Stimulated activated naive CD8-positive, alpha-beta T cell treated with anti-CD3 and anti-CD28 coated beads, Interleukin-15, Interleukin-2, amounts not matched to agents 100 ng/mL and 50 ng/mL, for 24 hours (primary cell): ENCODE results near the gene PHACTR3.

Experiments used
- H3K27ac Mint-ChIP-seq: one replicate; pipeline ENCODE4 v1.8.0; 2021; ENCODE audit warnings: mild to moderate bottlenecking, mixed read lengths
- H3K27me3 Mint-ChIP-seq: one replicate; pipeline ENCODE4 v1.8.0; 2021; ENCODE audit warnings: mixed read lengths
- H3K36me3 Mint-ChIP-seq: one replicate; pipeline ENCODE4 v1.8.0; 2021; ENCODE audit warnings: low read depth, mixed read lengths
- H3K4me1 Mint-ChIP-seq: one replicate; pipeline ENCODE4 v1.8.0; 2021; ENCODE audit warnings: low read depth, mixed read lengths
- H3K4me3 Mint-ChIP-seq: one replicate; pipeline ENCODE4 v1.8.0; 2021; ENCODE audit warnings: mild to moderate bottlenecking, mixed read lengths
- H3K9me3 Mint-ChIP-seq: one replicate; pipeline ENCODE4 v1.8.0; 2021; ENCODE audit warnings: mixed read lengths

The PHACTR3 gene

DNA sequence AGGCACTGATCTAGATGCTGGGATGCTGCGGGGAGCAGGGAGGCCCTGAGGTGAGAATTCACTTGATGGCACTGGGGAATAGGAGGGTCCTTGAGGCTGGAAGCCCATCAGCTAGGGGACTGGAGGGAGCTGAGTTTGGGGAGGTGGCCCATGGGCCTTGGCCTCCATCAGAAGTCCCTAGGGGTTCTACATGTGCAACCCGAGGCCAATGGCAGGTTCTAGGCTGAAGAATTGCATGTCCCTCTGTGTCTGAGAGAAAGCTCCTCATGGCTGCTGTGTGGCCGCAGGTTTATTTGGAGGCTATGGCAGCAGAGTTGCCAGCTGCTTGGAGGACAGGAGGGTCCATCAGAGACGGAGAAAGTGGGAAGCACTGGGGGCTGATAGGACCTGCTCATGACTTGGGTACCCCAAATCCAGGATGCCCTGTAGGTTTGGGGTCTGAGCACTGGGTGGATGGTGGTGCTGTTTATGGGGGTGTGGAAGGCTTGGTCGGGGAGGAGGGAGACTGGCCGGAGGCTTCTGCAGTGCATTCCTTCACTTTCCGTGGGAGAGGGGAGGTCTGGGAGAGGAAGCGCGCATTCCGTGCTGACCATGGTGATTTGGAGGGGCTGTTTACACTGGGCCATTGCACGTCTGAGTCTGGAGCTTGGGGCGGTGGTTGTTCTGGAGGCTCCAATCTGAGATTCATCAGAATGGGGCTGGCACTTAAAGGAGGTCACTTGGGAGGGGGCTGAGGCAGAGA lies 24.8 kb upstream of the PHACTR3 start:
- Mint-ChIP-seq H3K27ac (no peak overlapping the region), H3K27me3 (peaks cover 42% of the 10 kb centered on the region), H3K4me1 (no peaks in the 10 kb centered on the region), H3K9me3 (no peaks in the 10 kb centered on the region), H3K4me3 (no peak overlapping the region), H3K36me3 (no peaks in the 10 kb centered on the region)

DNA sequence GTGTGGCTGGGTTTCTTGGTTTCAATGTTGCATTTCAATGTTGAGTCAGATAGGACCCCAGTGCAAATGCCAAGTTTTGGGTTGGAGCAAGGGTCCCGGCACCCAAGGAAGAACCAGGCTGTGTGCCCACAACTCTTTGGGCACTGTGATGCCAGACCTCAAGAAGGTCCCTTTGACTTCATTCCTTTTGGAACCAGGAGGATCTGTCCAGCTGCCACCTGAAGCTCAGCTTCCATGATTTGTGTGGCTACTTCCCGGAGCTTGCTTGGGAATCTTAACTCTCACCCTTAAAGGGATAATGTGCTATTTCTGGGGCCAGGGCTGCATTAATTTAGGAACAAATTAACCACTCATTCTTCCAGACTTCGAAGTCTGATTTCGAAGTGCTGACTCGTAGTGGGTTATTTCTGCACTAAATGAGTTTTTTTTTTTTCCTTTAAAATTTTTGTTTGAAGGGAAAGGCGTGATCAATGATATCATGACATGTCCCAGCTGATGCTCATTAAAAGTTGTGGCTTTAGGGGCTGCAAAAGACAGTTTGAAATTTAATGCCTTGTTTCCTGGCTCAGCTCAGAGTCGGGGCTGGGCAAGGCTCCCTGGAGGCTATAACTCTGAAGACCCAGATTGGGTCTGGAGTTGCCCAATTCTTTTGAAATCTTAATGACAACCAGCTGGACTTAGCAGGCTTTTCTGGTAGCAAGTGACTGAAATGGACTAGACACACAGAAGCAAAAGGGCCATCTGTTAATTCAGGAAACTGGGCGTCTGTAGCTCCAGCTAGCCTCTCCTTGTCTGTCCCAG lies 24.0 kb upstream of the PHACTR3 start:
- Mint-ChIP-seq H3K4me1 (no peaks in the 10 kb centered on the region), H3K36me3 (no peaks in the 10 kb centered on the region), H3K27ac (no peak overlapping the region), H3K9me3 (no peaks in the 10 kb centered on the region), H3K27me3 (peaks cover 39% of the 10 kb centered on the region), H3K4me3 (no peak overlapping the region)

DNA sequence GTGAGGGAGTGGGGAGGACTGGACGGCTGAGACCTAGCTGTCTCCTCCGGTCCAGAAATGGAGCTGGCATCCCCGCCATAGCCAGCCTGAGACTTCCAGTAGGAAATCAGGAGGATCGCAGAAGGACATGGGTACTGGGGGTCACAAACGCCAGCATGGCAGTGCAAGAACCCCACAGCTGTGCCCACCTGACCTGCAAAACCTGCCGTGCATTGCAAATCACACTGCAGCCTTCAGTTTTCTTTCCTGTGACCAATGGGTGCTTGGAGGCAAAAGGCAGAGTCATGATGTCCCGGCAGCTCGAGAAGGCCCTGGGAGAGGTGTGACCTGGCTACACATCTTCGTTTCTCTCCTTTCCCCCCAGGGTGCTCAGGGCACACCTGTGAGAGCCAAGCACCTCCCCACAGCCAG lies 23.3 kb upstream of the PHACTR3 start:
- no peak overlapping the region for H3K4me3 Mint-ChIP-seq
- peaks cover 33% of the 10 kb centered on the region for H3K27me3 Mint-ChIP-seq
- no peaks in the 10 kb centered on the region for H3K4me1 Mint-ChIP-seq
- no peaks in the 10 kb centered on the region for H3K9me3 Mint-ChIP-seq
- H3K36me3 Mint-ChIP-seq = no peaks in the 10 kb centered on the region
- no peak overlapping the region for H3K27ac Mint-ChIP-seq

DNA sequence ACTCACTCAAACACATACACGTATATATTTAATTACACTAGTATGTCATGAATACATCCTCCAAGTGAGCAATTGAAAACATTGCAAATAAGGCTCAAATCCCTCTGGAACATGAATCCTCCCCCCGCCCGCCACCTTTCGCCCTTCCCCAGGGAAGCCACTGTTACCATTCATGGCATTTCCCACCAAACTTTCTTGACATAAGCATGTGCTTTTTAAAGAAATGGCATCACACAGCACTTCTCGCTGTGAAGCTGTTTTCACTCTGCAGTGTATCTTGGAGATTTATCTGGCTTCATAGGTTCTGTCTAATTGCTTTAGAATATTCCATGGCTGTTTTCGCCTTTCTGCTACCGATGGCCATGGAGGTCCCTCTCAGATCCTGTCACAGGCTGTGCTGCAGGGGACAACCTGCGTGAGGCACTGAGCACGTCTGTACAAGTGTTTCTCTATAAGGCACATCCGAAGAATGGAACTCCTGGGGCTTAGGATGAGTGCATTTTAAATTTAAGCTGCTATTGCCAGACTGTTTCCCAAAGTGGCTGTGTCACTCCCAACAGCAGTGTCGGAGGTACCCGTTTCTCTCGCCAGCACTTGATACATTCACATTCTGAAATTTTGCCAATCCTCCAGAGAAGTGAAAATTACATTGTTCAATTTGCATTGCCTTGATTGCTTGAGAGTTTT lies 22.2 kb upstream of the PHACTR3 start:
- Mint-ChIP-seq H3K27ac (no peak overlapping the region), H3K27me3 (peaks cover 23% of the 10 kb centered on the region), H3K4me1 (no peaks in the 10 kb centered on the region), H3K36me3 (no peaks in the 10 kb centered on the region), H3K9me3 (no peaks in the 10 kb centered on the region), H3K4me3 (no peak overlapping the region)

DNA sequence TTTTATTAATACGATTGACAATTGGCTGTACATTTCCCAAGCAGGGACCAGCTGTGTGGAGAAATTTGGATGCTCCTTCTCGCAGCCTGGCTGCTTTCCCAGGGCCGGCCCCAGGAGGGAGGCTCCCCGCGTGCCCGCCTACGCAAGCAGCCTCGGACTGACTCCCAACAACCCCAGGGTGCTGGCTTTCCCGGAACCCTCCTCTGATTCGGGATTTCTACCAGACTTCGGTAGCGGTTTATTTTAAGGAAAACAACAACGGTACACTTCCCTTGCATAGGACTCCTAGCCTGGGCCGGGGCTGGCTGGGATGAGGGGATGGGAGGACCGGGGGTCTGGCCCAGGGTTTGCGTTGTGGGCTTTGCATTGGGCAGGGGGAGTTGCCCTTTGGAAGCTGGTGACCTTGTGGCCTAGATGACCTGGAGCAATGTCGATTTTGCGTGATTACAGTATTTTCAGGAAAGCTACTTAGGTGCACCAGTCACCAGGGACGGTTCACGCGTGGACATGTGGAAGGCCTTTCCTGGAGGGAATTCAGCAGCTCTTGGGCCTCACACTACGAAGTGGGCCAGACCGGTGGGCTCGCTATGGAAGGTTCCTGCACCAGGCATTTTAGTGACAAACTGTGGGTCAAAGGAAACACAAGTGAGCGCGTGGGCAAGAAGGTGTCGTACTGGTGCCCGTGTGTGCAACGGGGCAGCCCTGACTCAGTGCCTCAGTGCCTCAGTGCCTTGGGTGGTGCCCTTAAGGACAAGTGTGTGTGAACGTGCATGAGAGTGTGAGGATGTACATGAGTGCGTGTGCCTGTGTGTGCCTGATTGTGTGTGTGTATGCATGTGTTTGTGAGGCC lies 20.7 kb upstream of the PHACTR3 start:
- no peaks in the 10 kb centered on the region for H3K4me1 Mint-ChIP-seq
- peaks cover 13% of the 10 kb centered on the region for H3K27me3 Mint-ChIP-seq
- no peak overlapping the region for H3K27ac Mint-ChIP-seq
- H3K36me3 Mint-ChIP-seq = no peaks in the 10 kb centered on the region
- H3K9me3 Mint-ChIP-seq = no peaks in the 10 kb centered on the region
- H3K4me3 Mint-ChIP-seq = no peak overlapping the region

GRCh38 chr20:59584278-59584925 lies 19.9 kb upstream of the PHACTR3 start:
- peaks cover 7% of the 10 kb centered on the region for H3K27me3 Mint-ChIP-seq
- no peaks in the 10 kb centered on the region for H3K4me1 Mint-ChIP-seq
- H3K9me3 Mint-ChIP-seq = no peaks in the 10 kb centered on the region
- no peaks in the 10 kb centered on the region for H3K36me3 Mint-ChIP-seq
- no peak overlapping the region for H3K4me3 Mint-ChIP-seq
- no peak overlapping the region for H3K27ac Mint-ChIP-seq

DNA sequence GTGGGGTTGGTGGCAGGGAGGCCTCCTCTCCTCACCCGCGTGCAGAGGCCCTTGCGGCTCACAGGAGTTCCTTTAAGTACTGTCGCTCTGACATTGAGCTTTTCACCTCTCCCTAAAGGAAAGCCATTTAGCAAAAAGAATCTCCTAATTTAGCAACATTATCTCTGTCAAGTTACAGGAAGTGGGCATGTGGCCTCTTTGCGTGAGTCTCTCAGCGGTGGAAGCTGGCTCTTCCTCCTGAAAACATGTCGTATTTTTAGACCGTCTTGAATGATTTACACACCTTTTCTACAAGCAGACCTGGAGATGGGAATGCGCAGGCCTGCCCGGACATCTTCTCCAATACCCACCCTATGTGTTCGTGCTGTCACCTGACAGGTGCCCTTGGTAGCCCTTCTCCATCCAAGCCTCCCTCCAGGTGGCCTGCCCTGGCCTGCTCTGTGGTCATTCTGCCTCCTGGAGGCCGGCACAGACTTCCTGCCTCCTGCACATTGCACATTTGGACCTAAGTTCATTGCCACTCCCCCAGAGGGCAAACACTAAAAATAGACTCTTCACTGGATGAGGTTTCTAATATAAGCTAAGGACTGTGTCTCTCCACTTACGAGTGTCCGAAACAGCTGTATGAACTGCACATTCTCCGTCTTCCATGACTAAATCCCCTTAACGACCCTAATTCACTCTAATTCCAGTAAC lies 18.5 kb upstream of the PHACTR3 start:
- Mint-ChIP-seq H3K4me1 (no peaks in the 10 kb centered on the region), H3K4me3 (no peak overlapping the region), H3K9me3 (no peaks in the 10 kb centered on the region), H3K36me3 (no peaks in the 10 kb centered on the region), H3K27me3 (no peaks in the 10 kb centered on the region), H3K27ac (no peak overlapping the region)

- no peaks in the 10 kb centered on the region for H3K36me3 Mint-ChIP-seq
- no peaks in the 10 kb centered on the region for H3K4me1 Mint-ChIP-seq
- H3K27ac Mint-ChIP-seq = no peak overlapping the region
- H3K27me3 Mint-ChIP-seq = no peaks in the 10 kb centered on the region
- no peaks in the 10 kb centered on the region for H3K9me3 Mint-ChIP-seq
- H3K4me3 Mint-ChIP-seq = no peak overlapping the region
Measured at GRCh38 chr20:59586613-59587012, 17.7 kb upstream of the PHACTR3 start.

DNA sequence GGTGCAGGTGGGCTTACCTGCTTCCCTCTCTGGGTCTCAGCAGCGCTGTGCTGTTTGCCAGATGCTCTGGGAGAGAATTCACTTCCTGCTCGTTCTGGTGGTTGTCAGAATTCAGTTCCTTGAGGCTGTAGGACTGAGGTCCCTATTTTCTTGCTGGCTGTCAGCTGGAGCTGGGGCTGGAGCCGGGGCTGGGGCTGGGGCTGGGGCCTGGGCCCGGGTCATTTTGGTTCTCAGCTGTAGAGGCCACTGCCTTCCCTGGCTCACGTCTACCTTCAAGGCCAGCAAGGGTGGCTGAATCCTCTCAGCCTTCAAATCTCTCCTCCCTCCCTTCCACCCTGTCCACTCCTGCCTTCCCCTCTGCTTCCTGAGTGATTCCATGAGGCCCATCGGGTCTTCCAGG lies 16.8 kb upstream of the PHACTR3 start:
- no peaks in the 10 kb centered on the region for H3K36me3 Mint-ChIP-seq
- no peak overlapping the region for H3K4me3 Mint-ChIP-seq
- H3K27ac Mint-ChIP-seq = no peak overlapping the region
- no peaks in the 10 kb centered on the region for H3K27me3 Mint-ChIP-seq
- no peaks in the 10 kb centered on the region for H3K4me1 Mint-ChIP-seq
- no peaks in the 10 kb centered on the region for H3K9me3 Mint-ChIP-seq

GRCh38 chr20:59588236-59588855 lies 16.0 kb upstream of the PHACTR3 start:
- Mint-ChIP-seq H3K36me3 (no peaks in the 10 kb centered on the region), H3K27ac (no peak overlapping the region)

DNA sequence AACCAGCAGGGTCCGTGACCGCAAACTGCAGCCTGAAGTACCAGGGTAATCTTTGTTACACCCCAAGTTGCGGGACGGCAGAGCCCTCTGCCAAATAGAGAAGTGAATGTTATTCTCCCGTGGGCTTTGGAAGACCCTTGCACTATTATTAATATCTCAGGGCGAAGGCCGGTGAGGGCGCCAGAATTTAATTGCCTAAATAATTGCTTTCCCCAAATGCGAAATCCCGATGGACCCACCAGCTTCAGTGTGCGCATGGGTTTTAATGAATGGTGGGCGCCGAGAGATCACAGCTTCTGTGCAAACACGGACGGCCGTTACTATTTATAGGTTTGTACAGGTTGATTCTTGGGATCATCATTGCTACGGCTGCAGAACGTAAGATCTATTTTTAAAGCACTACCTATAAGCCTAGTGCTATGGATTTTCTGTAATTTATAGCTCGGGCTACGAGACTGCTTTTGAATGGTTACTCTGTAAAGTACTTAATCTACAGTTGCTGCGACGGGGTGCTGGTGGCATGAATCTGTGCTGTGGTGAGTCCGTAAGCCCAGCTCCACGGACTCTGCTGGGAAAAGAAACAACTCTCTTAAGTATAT lies 15.2 kb upstream of the PHACTR3 start:
- Mint-ChIP-seq H3K36me3 (no peaks in the 10 kb centered on the region), H3K27ac (no peak overlapping the region), H3K4me1 (no peaks in the 10 kb centered on the region), H3K4me3 (no peak overlapping the region), H3K9me3 (no peaks in the 10 kb centered on the region), H3K27me3 (peaks cover under 1% of the 10 kb centered on the region)

More at GRCh38 chr20:59588236-59588855, 16.0 kb upstream of the PHACTR3 start:
- Mint-ChIP-seq H3K4me3 (no peak overlapping the region), H3K4me1 (no peaks in the 10 kb centered on the region), H3K27me3 (no peaks in the 10 kb centered on the region), H3K9me3 (no peaks in the 10 kb centered on the region)

GRCh38 chr20:59591061-59591460 lies 13.3 kb upstream of the PHACTR3 start:
- Mint-ChIP-seq H3K4me1 (no peaks in the 10 kb centered on the region), H3K27ac (no peak overlapping the region), H3K27me3 (peaks cover 9% of the 10 kb centered on the region)

GRCh38 chr20:59596690-59597089 lies 7.7 kb upstream of the PHACTR3 start:
- Mint-ChIP-seq H3K36me3 (no peaks in the 10 kb centered on the region), H3K27ac (no peak overlapping the region), H3K9me3 (no peaks in the 10 kb centered on the region), H3K4me1 (no peaks in the 10 kb centered on the region), H3K4me3 (no peak overlapping the region), H3K27me3 (peaks cover 33% of the 10 kb centered on the region)

More at GRCh38 chr20:59591061-59591460, 13.3 kb upstream of the PHACTR3 start:
- no peak overlapping the region for H3K4me3 Mint-ChIP-seq
- no peaks in the 10 kb centered on the region for H3K36me3 Mint-ChIP-seq
- no peaks in the 10 kb centered on the region for H3K9me3 Mint-ChIP-seq
